Measurements from ENCODE around the gene SPEG.

DNA sequence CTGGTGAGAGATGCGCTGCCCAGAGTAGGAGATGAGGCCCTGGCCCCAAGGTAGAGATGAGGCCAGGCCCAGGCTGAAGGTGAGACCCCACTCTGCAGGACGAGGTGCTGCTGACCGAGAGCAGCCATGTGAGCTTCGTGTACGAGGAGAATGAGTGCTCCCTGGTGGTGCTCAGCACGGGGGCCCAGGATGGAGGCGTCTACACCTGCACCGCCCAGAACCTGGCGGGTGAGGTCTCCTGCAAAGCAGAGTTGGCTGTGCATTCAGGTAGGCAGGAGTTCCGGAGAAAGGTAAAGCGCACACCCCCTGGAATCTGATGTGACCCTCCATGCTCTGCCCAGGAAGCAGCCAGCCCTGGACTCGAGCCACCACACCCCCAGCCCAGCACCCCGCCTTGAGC, 42.5 kb downstream of the SPEG start:
- TF ChIP-seq REST (IDR thresholded peaks at IDR 0.05; ENCODE audit: low read depth) (no peak), SIN3A (IDR thresholded peaks at IDR 0.05; ENCODE audit: low read depth) (no peak)
